SK-N-SH (cell line): Measurements from ENCODE around the gene VEZF1. TPM values are rescaled to one million over a fixed set of nuclear protein-coding genes. Genes with fewer than 3 reads are reported as not detected.
A peak's percentile ranks its signal among the peaks of the same experiment; 100 is the strongest.

Source experiments
- CTCF ChIA-PET: fragments of 300-600, 350-600 bp; formaldehyde crosslinking; extraction: SDS; loops from one replicate; lab custom pipeline; 2021; lab: Yijun Ruan, JAX
- POLR2A ChIA-PET: fragments of 350-600 bp; sonication (Branson Sonifier 250); formaldehyde crosslinking; extraction: SDS; loops from one replicate; lab custom pipeline; 2020; ENCODE audit warnings: antibody characterized with exemption, inconsistent platforms; lab: Yijun Ruan, JAX
- DNase-seq: peaks from one replicate; pipeline ENCODE4 v3.0.0; 2012
- H2AFZ ChIP-seq: fragments of 200-600 bp; sonication (generic); 2 replicates; pipeline ENCODE4 v1.8.1; 2016; ENCODE audit warnings: antibody characterized with exemption, mild to moderate bottlenecking, low read depth
- H3F3A ChIP-seq: fragments of 200-600 bp; sonication (generic); replicated peaks from 2 replicates; pipeline ENCODE3; 2016; ENCODE audit warnings: antibody characterized with exemption, mild to moderate bottlenecking; ENCODE audit not compliant: insufficient read depth
- H3K27ac ChIP-seq, 2 experiments: fragments of 200-500 bp in 1 of 2; fragments of 200-600 bp in 1 of 2; sonication (Bioruptor generic) in 1 of 2; sonication (generic), shearing (Covaris generic) in 1 of 2; 2 replicates each; pipeline versions ENCODE4 v1.5.1 to v1.6.1; 2014 to 2016; ENCODE audit warnings: low read depth in 2 of 2, inconsistent platforms in 1 of 2, low read length in 1 of 2, mild to moderate bottlenecking in 1 of 2, mixed read lengths in 1 of 2
- H3K27me3 ChIP-seq: fragments of 200-600 bp; sonication (generic), shearing (Covaris generic); 2 replicates; pipeline ENCODE4 v1.6.1; 2016; ENCODE audit warnings: mixed run types; ENCODE audit not compliant: insufficient read depth
- H3K36me3 ChIP-seq, 2 experiments: fragments of 200-500 bp in 1 of 2; fragments of 200-600 bp in 1 of 2; sonication (Bioruptor generic) in 1 of 2; sonication (generic) in 1 of 2; replicated peaks in 1 of 2; 2 replicates each; pipeline versions ENCODE3 to v1.5.1; 2014 to 2016; ENCODE audit warnings: low read length in 1 of 2, mild to moderate bottlenecking in 1 of 2; ENCODE audit not compliant: insufficient read depth in 2 of 2, control insufficient read depth in 1 of 2
- H3K4me1 ChIP-seq, 2 experiments: fragments of 200-500 bp in 1 of 2; fragments of 200-600 bp in 1 of 2; sonication (Bioruptor generic) in 1 of 2; sonication (generic), shearing (Covaris generic) in 1 of 2; 2 replicates each; pipeline versions ENCODE4 v1.5.1 to v1.6.1; 2014 to 2016; ENCODE audit warnings: low read depth in 1 of 2, low read length in 1 of 2, mixed run types in 1 of 2; ENCODE audit not compliant: insufficient read depth in 2 of 2, control insufficient read depth in 1 of 2
- H3K4me2 ChIP-seq: fragments of 200-600 bp; sonication (generic), shearing (Covaris generic); 2 replicates; pipeline ENCODE4 v1.6.1; 2017; ENCODE audit warnings: mixed run types
- H3K4me3 ChIP-seq, 2 experiments: fragments of 200-500 bp in 1 of 2; fragments of 200-600 bp in 1 of 2; sonication (Bioruptor generic) in 1 of 2; sonication (generic), shearing (Covaris generic) in 1 of 2; 2 replicates each; pipeline versions ENCODE4 v1.5.1 to v1.8.1; 2014 to 2016; ENCODE audit warnings: low read depth in 2 of 2, inconsistent platforms in 1 of 2, low read length in 1 of 2, mild to moderate bottlenecking in 1 of 2, mixed read lengths in 1 of 2, moderate library complexity in 1 of 2
- H3K79me2 ChIP-seq: fragments of 200-600 bp; sonication (generic); 2 replicates; pipeline ENCODE4 v1.8.1; 2017; ENCODE audit warnings: mild to moderate bottlenecking; ENCODE audit not compliant: insufficient read depth
- H3K9ac ChIP-seq: fragments of 200-600 bp; sonication (generic); 2 replicates; pipeline ENCODE4 v1.6.1; 2017; ENCODE audit warnings: mixed run types
- H3K9me2 ChIP-seq: fragments of 200-600 bp; sonication (generic); 2 replicates; pipeline ENCODE4 v1.6.1; 2017; ENCODE audit warnings: mixed run types
- H3K9me3 ChIP-seq: fragments of 200-600 bp; sonication (generic); 2 replicates; pipeline ENCODE4 v1.6.1; 2017; ENCODE audit warnings: mixed run types, mild to moderate bottlenecking, moderate library complexity
- H4K20me1 ChIP-seq: fragments of 200-600 bp; sonication (generic); 2 replicates; pipeline ENCODE4 v1.6.1; 2017; ENCODE audit warnings: mild to moderate bottlenecking, mixed run types; ENCODE audit not compliant: insufficient read depth
- FOXJ3 ChIP-seq: sonication (generic); formaldehyde crosslinking; IDR thresholded peaks from 2 replicates; pipeline ENCODE4 v1.5.1; 2020; ENCODE audit warnings: mild to moderate bottlenecking, missing genetic modification reagents
- FOXM1 ChIP-seq: IDR thresholded peaks from 2 replicates; pipeline ENCODE4 v1.4.0; 2012; ENCODE audit warnings: low read depth, mild to moderate bottlenecking
- GABPA ChIP-seq: IDR thresholded peaks from 2 replicates; pipeline ENCODE4 v1.4.0; 2012; ENCODE audit warnings: low read depth, mild to moderate bottlenecking
- MEF2A ChIP-seq: IDR thresholded peaks from 2 replicates; pipeline ENCODE4 v1.4.0; 2012; ENCODE audit warnings: low read depth, borderline replicate concordance
- MXI1 ChIP-seq: IDR thresholded peaks from 2 replicates; pipeline ENCODE4 v1.6.1; 2012; ENCODE audit warnings: mild to moderate bottlenecking, low read depth, low read length, improper control_type of control experiment
- NRF1 ChIP-seq: IDR thresholded peaks from 2 replicates; pipeline ENCODE4 v1.6.1; 2012; ENCODE audit warnings: low read depth, mild to moderate bottlenecking, low read length
- POLR2AphosphoS5 ChIP-seq: IDR thresholded peaks from 2 replicates; pipeline ENCODE4 v1.6.1; 2012; ENCODE audit warnings: low read depth, low read length
- RAD21 ChIP-seq: IDR thresholded peaks from 2 replicates; pipeline ENCODE4 v1.6.1; 2012; ENCODE audit warnings: mild to moderate bottlenecking, low read length
- SMC3 ChIP-seq: IDR thresholded peaks from 2 replicates; pipeline ENCODE4 v1.6.1; 2012; ENCODE audit warnings: low read depth, low read length, improper control_type of control experiment
- TEAD4 ChIP-seq: IDR thresholded peaks from 2 replicates; pipeline ENCODE4 v1.4.0; 2012; ENCODE audit warnings: mild to moderate bottlenecking, borderline replicate concordance; ENCODE audit not compliant: insufficient read depth
- WGBS: methylation state at CpG from one replicate; pipeline ENCODE4 v1.1.6; 2017; ENCODE audit warnings: low lambda C conversion rate; 5-methylcytosine and 5-hydroxymethylcytosine counted together
- polyA plus RNA-seq, 3 experiments: library from polyadenylated mRNA; depleted of rRNA; stranded (reverse); fragments of >200 nt; gene quantifications; 2 replicates each; pipeline ENCODE4 v1.2.3, GENCODE V29; 2012
- TF ChIP-seq, protein P1 (sequence below): fragments of 200-600 bp; sonication (generic); IDR thresholded peaks from 2 replicates; pipeline ENCODE4 v1.6.1; 2017; ENCODE audit warnings: antibody characterized with exemption, mild to moderate bottlenecking, moderate library complexity
- TF ChIP-seq, protein P2 (sequence below): fragments of 150-350 bp; IDR thresholded peaks from 2 replicates; pipeline ENCODE4 v1.6.1; 2016; ENCODE audit warnings: mild to moderate bottlenecking, low read depth, low read length
- TF ChIP-seq, protein P3 (sequence below): IDR thresholded peaks from 2 replicates; pipeline ENCODE4 v1.4.0; 2012; ENCODE audit warnings: low read depth
- TF ChIP-seq, protein P4 (sequence below): IDR thresholded peaks from 2 replicates; pipeline ENCODE4 v1.6.1; 2012; ENCODE audit warnings: mild to moderate bottlenecking, low read depth, low read length, moderate library complexity

VEZF1 gene
- polyA plus RNA-seq, 1 of the 3 experiments (the other 2 are of a cell fraction) = 35.1 TPM

DNA sequence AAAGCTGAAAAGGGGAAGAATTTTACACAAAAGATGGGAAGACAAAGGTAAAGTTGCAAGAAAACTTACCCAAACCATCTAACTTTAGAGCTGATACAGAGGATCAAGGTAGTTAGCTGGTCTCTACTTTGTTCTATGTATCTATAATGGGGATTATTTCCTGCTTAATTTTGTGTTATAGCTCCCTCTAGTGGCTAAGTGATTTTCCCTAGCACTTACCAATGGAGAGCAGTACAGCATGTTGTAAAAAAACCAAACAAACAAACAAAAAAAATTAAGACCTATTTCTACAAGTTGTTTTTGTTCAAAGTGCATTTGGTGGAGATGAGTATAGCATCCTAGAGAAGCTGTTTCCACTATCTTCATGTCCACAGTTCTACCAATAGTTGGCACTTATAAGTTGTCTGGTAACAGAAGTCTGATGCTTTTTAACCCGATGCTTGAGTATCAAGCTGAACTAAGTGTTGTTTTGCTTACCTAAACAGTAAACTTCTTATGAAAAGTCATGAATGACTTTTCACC is 11.5 kb upstream of the VEZF1 start:
- WGBS = 100% methylated on average over 1 of the region's 1 CpG
- H3K36me3 ChIP-seq = peaks cover 75 to 81% of the 10 kb centered on the region in 2 experiments
- ChIA-PET CTCF (interaction anchor here (0.6 to 20.5 kb wide), 79 partner anchors 7 to 1180 kb away, joined by 3 to 1002 read pairs (median 6); partner anchors contain the start of genes CUEDC1, DYNLL2, MKS1 and MRPS23), POLR2A (interaction anchor here (0.6 to 3.6 kb wide), 4 partner anchors 88 to 164 kb away, joined by 3 to 23 read pairs (median 6); partner anchors contain the start of gene MRPS23)
- TF ChIP-seq, protein P1, sequence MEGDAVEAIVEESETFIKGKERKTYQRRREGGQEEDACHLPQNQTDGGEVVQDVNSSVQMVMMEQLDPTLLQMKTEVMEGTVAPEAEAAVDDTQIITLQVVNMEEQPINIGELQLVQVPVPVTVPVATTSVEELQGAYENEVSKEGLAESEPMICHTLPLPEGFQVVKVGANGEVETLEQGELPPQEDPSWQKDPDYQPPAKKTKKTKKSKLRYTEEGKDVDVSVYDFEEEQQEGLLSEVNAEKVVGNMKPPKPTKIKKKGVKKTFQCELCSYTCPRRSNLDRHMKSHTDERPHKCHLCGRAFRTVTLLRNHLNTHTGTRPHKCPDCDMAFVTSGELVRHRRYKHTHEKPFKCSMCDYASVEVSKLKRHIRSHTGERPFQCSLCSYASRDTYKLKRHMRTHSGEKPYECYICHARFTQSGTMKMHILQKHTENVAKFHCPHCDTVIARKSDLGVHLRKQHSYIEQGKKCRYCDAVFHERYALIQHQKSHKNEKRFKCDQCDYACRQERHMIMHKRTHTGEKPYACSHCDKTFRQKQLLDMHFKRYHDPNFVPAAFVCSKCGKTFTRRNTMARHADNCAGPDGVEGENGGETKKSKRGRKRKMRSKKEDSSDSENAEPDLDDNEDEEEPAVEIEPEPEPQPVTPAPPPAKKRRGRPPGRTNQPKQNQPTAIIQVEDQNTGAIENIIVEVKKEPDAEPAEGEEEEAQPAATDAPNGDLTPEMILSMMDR = peak; percentile 99
- peak; percentile 82 for TF ChIP-seq RAD21
- TF ChIP-seq GABPA = no peak
- TF ChIP-seq MEF2A = no peak
- TF ChIP-seq, protein P2, sequence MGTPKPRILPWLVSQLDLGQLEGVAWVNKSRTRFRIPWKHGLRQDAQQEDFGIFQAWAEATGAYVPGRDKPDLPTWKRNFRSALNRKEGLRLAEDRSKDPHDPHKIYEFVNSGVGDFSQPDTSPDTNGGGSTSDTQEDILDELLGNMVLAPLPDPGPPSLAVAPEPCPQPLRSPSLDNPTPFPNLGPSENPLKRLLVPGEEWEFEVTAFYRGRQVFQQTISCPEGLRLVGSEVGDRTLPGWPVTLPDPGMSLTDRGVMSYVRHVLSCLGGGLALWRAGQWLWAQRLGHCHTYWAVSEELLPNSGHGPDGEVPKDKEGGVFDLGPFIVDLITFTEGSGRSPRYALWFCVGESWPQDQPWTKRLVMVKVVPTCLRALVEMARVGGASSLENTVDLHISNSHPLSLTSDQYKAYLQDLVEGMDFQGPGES = no peak
- TF ChIP-seq MXI1 = no peak
- TF ChIP-seq TEAD4 = no peak
- peak; percentile 60 for TF ChIP-seq SMC3
- TF ChIP-seq, protein P3, sequence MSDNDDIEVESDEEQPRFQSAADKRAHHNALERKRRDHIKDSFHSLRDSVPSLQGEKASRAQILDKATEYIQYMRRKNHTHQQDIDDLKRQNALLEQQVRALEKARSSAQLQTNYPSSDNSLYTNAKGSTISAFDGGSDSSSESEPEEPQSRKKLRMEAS = no peak
- TF ChIP-seq FOXM1 = no peak
- TF ChIP-seq NRF1 = no peak
- peak; percentile 68; the same call in 1 of the 2 replicates for TF ChIP-seq POLR2AphosphoS5
- no peak for TF ChIP-seq FOXJ3 (CRISPR knock-in tag)
- TF ChIP-seq, protein P4, sequence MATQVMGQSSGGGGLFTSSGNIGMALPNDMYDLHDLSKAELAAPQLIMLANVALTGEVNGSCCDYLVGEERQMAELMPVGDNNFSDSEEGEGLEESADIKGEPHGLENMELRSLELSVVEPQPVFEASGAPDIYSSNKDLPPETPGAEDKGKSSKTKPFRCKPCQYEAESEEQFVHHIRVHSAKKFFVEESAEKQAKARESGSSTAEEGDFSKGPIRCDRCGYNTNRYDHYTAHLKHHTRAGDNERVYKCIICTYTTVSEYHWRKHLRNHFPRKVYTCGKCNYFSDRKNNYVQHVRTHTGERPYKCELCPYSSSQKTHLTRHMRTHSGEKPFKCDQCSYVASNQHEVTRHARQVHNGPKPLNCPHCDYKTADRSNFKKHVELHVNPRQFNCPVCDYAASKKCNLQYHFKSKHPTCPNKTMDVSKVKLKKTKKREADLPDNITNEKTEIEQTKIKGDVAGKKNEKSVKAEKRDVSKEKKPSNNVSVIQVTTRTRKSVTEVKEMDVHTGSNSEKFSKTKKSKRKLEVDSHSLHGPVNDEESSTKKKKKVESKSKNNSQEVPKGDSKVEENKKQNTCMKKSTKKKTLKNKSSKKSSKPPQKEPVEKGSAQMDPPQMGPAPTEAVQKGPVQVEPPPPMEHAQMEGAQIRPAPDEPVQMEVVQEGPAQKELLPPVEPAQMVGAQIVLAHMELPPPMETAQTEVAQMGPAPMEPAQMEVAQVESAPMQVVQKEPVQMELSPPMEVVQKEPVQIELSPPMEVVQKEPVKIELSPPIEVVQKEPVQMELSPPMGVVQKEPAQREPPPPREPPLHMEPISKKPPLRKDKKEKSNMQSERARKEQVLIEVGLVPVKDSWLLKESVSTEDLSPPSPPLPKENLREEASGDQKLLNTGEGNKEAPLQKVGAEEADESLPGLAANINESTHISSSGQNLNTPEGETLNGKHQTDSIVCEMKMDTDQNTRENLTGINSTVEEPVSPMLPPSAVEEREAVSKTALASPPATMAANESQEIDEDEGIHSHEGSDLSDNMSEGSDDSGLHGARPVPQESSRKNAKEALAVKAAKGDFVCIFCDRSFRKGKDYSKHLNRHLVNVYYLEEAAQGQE = no peak
- peaks cover 55% of the 10 kb centered on the region for H3K79me2 ChIP-seq
- DNase-seq = peak; percentile 54
- H4K20me1 ChIP-seq = peaks cover 47% of the 10 kb centered on the region
- H2AFZ ChIP-seq = no peak overlapping the region
- H3K9ac ChIP-seq = no peak overlapping the region; the same call in 1 of the 2 replicates
- H3K4me1 ChIP-seq = peaks cover 17 to 24% of the 10 kb centered on the region in 2 experiments
- H3K4me3 ChIP-seq = no peak overlapping the region
- no peaks in the 10 kb centered on the region for H3K27me3 ChIP-seq
- H3K27ac ChIP-seq = peak overlapping the region; percentile 18 to 23; a peak in 1 of 4 replicates
- no peaks in the 10 kb centered on the region for H3K9me3 ChIP-seq
- no peaks in the 10 kb centered on the region for H3K9me2 ChIP-seq
- peaks cover 80% of the 10 kb centered on the region for H3F3A ChIP-seq
- H3K4me2 ChIP-seq = no peak overlapping the region
